HEK293 (cell line): Measurements from ENCODE around the gene ERGIC1.

Source experiments
- CTCF ChIA-PET: fragments of 350-600 bp; formaldehyde crosslinking; extraction: SDS; loops from one replicate; lab custom pipeline; 2021; ENCODE audit warnings: antibody characterized with exemption; lab: Yijun Ruan, JAX
- POLR2A ChIA-PET: fragments of 300-600 bp; formaldehyde crosslinking; extraction: SDS; loops from one replicate; lab custom pipeline; 2020; ENCODE audit warnings: antibody characterized with exemption, inconsistent platforms; lab: Yijun Ruan, JAX
- H3K27ac ChIP-seq: fragments of 200-500 bp; sonication (Bioruptor generic); 2 replicates; pipeline ENCODE4 v1.5.1; 2014; ENCODE audit warnings: low read depth, low read length, control low read depth, inconsistent platforms; ENCODE audit errors: extremely low read depth
- H3K36me3 ChIP-seq, 2 experiments: fragments of 200-500 bp in 1 of 2; sonication (Bioruptor generic) in 1 of 2; 1 replicate in 1 of 2; 2 replicates in 1 of 2; pipeline ENCODE4 v1.5.1; 2014 to 2017; ENCODE audit warnings: inconsistent platforms in 2 of 2, low read length in 2 of 2; ENCODE audit not compliant: control insufficient read depth in 2 of 2, insufficient read depth in 1 of 2
- H3K4me1 ChIP-seq: fragments of 200-500 bp; sonication (Bioruptor generic); 2 replicates; pipeline ENCODE4 v1.5.1; 2014; ENCODE audit warnings: mild to moderate bottlenecking, low read length, inconsistent platforms; ENCODE audit not compliant: control insufficient read depth, insufficient read depth
- H3K4me3 ChIP-seq: 2 replicates; pipeline ENCODE4 v1.5.1; 2011; ENCODE audit warnings: low read depth, mild to moderate bottlenecking, control low read depth, low read length, moderate library complexity
- H3K9me3 ChIP-seq: fragments of 200-500 bp; sonication (Bioruptor generic); 2 replicates; pipeline ENCODE4 v1.5.1; 2014; ENCODE audit warnings: low read depth, low read length, inconsistent platforms; ENCODE audit not compliant: control insufficient read depth, insufficient read depth
- EGR2 ChIP-seq: fragments of 450-650 bp; formaldehyde crosslinking; IDR thresholded peaks from 2 replicates; pipeline ENCODE4 v1.5.1; 2016; ENCODE audit warnings: low read depth, missing biosample characterization, missing genetic modification characterization
- HOXC10 ChIP-seq: sonication (generic); formaldehyde crosslinking; IDR thresholded peaks from 2 replicates; pipeline ENCODE4 v1.8.1; 2023; ENCODE audit warnings: mild to moderate bottlenecking, missing genetic modification reagents
- KLF1 ChIP-seq: fragments of 450-650 bp; formaldehyde crosslinking; IDR thresholded peaks from 2 replicates; pipeline ENCODE4 v1.5.1; 2016; ENCODE audit warnings: missing biosample characterization, missing genetic modification characterization
- TCF7L2 ChIP-seq: IDR thresholded peaks from 2 replicates; pipeline ENCODE4 v1.6.1; 2011; ENCODE audit warnings: low read depth, mild to moderate bottlenecking, inconsistent platforms, low read length, moderate library complexity, borderline replicate concordance
- ZBTB48 ChIP-seq: fragments of 450-650 bp; formaldehyde crosslinking; IDR thresholded peaks from 2 replicates; pipeline ENCODE4 v1.5.1; 2016; ENCODE audit warnings: missing biosample characterization, missing genetic modification characterization
- ZFHX2 ChIP-seq: fragments of 450-650 bp; formaldehyde crosslinking; conservative IDR thresholded peaks from 2 replicates; pipeline ENCODE4 v1.5.1; 2016; ENCODE audit warnings: missing biosample characterization, missing genetic modification characterization
- ZIC2 ChIP-seq: fragments of 450-650 bp; formaldehyde crosslinking; IDR thresholded peaks from 2 replicates; pipeline ENCODE4 v1.5.1; 2016; ENCODE audit warnings: missing biosample characterization, missing genetic modification characterization
- ZNF10 ChIP-seq: fragments of 450-650 bp; formaldehyde crosslinking; IDR thresholded peaks from 2 replicates; pipeline ENCODE4 v1.5.1; 2017; ENCODE audit warnings: missing biosample characterization, missing genetic modification characterization
- ZNF121 ChIP-seq: fragments of 450-650 bp; formaldehyde crosslinking; IDR thresholded peaks from 2 replicates; pipeline ENCODE4 v1.5.1; 2016; ENCODE audit warnings: missing biosample characterization, missing genetic modification characterization
- ZNF146 ChIP-seq: fragments of 450-650 bp; formaldehyde crosslinking; IDR thresholded peaks from 2 replicates; pipeline ENCODE4 v1.5.1; 2016; ENCODE audit warnings: missing biosample characterization, missing genetic modification characterization
- ZNF221 ChIP-seq: fragments of 450-650 bp; formaldehyde crosslinking; IDR thresholded peaks from 2 replicates; pipeline ENCODE4 v1.5.1; 2017; ENCODE audit warnings: missing biosample characterization, missing genetic modification characterization, borderline replicate concordance
- ZNF350 ChIP-seq: fragments of 450-650 bp; formaldehyde crosslinking; IDR thresholded peaks from 2 replicates; pipeline ENCODE4 v1.5.0; 2017; ENCODE audit warnings: missing biosample characterization, mild to moderate bottlenecking, missing genetic modification characterization
- ZNF548 ChIP-seq: fragments of 450-650 bp; formaldehyde crosslinking; IDR thresholded peaks from 2 replicates; pipeline ENCODE4 v1.5.1; 2016; ENCODE audit warnings: missing biosample characterization, missing genetic modification characterization
- TF ChIP-seq, protein P1 (sequence below): fragments of 450-650 bp; formaldehyde crosslinking; IDR thresholded peaks from 2 replicates; pipeline ENCODE4 v1.5.1; 2016; ENCODE audit warnings: missing biosample characterization, missing genetic modification characterization, low read depth
- TF ChIP-seq, protein P2 (sequence below): fragments of 450-650 bp; formaldehyde crosslinking; IDR thresholded peaks from 2 replicates; pipeline ENCODE4 v1.5.1; 2017; ENCODE audit warnings: missing biosample characterization, mild to moderate bottlenecking, missing genetic modification characterization, moderate library complexity
- TF ChIP-seq, protein P3 (sequence below): fragments of 450-650 bp; formaldehyde crosslinking; IDR thresholded peaks from 2 replicates; pipeline ENCODE4 v1.5.1; 2016; ENCODE audit warnings: missing biosample characterization, missing genetic modification characterization
- TF ChIP-seq, protein P4 (sequence below): fragments of 450-650 bp; formaldehyde crosslinking; IDR thresholded peaks from 2 replicates; pipeline ENCODE4 v1.5.1; 2016; ENCODE audit warnings: missing biosample characterization, missing genetic modification characterization

ERGIC1 gene

DNA sequence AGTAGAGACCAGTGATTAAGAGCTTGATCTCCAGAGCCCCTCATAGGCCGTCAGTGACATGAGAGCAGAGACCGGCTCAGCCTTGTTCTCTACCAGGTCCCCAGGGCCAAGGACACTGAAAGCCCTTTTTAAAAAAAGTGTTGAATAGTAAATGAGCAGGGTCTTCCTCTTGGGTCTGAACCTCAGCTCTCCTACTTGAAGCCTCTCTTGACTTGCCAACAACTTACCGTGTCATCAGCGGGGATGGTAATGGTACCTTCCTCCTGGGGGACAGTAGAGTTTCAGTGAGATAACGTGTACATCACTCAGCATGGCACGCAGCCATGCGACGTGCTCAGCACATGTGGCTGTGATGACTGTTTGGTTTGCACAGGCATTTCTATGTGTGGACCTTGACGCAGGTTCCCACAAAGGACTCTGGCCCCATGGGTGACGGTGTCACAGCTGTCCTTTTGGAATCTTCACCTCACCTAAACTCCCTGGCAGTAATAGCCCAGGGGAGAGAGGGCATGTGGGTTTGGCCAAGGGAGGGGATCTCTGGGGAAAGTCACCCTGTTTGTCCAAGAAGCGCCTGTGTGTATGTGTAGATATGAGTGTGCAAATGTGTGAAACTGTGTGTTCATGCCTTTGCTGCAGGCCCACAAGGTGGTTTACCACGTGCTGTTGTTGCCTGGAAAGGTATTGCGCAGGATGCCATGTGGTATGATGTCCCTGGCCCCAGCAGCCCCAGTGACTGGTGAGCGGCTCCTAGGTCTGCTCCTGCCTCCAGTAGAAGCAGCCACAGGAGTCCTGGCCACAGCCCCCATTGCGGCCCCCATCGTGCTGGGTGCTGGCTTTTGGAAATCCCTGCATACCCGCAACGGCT lies 18.7 kb downstream of the ERGIC1 start (continued):
- TF ChIP-seq, protein P1, sequence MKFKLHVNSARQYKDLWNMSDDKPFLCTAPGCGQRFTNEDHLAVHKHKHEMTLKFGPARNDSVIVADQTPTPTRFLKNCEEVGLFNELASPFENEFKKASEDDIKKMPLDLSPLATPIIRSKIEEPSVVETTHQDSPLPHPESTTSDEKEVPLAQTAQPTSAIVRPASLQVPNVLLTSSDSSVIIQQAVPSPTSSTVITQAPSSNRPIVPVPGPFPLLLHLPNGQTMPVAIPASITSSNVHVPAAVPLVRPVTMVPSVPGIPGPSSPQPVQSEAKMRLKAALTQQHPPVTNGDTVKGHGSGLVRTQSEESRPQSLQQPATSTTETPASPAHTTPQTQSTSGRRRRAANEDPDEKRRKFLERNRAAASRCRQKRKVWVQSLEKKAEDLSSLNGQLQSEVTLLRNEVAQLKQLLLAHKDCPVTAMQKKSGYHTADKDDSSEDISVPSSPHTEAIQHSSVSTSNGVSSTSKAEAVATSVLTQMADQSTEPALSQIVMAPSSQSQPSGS (tag by site-specific recombination), result no peak
- TF ChIP-seq, protein P2, sequence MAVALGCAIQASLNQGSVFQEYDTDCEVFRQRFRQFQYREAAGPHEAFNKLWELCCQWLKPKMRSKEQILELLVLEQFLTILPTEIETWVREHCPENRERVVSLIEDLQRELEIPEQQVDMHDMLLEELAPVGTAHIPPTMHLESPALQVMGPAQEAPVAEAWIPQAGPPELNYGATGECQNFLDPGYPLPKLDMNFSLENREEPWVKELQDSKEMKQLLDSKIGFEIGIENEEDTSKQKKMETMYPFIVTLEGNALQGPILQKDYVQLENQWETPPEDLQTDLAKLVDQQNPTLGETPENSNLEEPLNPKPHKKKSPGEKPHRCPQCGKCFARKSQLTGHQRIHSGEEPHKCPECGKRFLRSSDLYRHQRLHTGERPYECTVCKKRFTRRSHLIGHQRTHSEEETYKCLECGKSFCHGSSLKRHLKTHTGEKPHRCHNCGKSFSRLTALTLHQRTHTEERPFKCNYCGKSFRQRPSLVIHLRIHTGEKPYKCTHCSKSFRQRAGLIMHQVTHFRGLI (tag by site-specific recombination), result no peak

DNA sequence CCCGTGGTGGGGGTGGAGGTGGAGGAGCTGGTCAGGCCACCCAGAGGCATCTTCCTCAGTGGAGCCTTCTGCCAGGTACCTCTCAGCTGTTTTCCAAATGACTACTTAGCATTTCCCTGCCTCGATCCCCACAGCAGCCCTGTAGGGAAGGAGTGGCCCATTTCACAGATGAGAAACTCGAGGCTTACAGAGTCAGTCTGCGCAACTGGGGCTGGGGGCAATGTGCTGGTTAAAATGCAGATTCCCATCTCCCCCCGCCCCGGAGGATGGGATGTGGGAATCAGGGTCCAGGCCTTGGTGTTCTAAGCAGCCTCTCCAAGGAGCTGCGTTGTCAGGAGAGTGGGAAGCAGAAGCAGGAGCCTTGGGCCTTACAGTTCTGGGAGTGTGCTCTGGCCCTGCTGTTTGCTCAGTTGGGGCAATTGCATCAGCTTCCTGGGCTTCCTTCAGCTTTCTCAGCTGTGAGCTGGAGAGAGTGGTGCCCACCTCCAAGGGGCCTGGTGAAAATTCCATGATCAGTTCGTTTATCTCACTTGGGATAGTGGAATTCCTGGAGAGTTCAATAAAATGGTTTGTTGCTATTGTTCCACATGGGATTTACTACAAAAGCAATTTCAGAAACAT lies 19.4 kb downstream of the ERGIC1 start:
- POLR2A ChIA-PET, result no interaction called here
- Histone ChIP-seq H3K27ac (no peak overlapping the region), H3K9me3 (no peaks in the 10 kb centered on the region), H3K36me3 (no peaks in the 10 kb centered on the region), H3K4me1 (no peaks in the 10 kb centered on the region), H3K4me3 (no peak overlapping the region)
- TF ChIP-seq ZIC2 (tag by site-specific recombination) (0 out of 2 replicates have a peak, but pooled peaks have one; percentile 30), ZNF221 (no peak), ZBTB48 (tag by site-specific recombination) (peak; percentile 82)
- CTCF ChIA-PET, result interaction anchor here (1.1 kb wide), 1 partner anchor 17 kb away, joined by 3 read pairs; no protein-coding TSS in a partner anchor

DNA sequence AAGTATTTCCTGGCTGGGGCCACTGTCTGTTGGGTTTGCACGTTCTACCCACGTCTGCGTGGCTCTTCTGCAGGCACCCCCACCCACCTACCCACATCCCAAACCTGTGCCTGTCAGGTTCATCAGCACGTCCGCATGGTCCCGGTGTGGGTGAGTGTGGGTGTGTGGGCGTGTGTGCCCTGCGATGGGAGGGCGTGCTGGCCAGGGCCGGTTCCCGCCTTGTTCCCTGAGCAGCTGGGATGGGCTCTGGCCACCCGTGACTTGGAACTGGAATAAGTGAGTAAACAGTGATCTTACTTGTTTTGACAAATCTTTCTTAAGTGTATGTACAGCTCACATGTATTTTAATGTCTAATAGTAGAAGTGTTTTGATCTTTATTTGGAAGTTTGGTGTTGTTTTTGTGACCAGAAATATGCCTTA lies 20.4 kb downstream of the ERGIC1 start:
- POLR2A ChIA-PET, result no interaction called here
- no peaks in the 10 kb centered on the region for H3K36me3 ChIP-seq
- H3K4me1 ChIP-seq, result no peaks in the 10 kb centered on the region
- TF ChIP-seq, protein P3, sequence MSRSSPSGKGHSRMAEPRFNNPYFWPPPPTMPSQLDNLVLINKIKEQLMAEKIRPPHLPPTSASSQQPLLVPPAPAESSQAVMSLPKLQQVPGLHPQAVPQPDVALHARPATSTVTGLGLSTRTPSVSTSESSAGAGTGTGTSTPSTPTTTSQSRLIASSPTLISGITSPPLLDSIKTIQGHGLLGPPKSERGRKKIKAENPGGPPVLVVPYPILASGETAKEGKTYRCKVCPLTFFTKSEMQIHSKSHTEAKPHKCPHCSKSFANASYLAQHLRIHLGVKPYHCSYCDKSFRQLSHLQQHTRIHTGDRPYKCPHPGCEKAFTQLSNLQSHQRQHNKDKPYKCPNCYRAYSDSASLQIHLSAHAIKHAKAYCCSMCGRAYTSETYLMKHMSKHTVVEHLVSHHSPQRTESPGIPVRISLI (tag by site-specific recombination), result no peak
- TF ChIP-seq ZNF146 (tag by site-specific recombination), result no peak
- peak; percentile 91 for TF ChIP-seq EGR2
- no peak for TF ChIP-seq TCF7L2
- TF ChIP-seq ZNF548 (tag by site-specific recombination), result no peak
- TF ChIP-seq ZNF350 (tag by site-specific recombination), result no peak
- TF ChIP-seq ZFHX2 (tag by site-specific recombination), result peak; percentile 88
- TF ChIP-seq, protein P4, sequence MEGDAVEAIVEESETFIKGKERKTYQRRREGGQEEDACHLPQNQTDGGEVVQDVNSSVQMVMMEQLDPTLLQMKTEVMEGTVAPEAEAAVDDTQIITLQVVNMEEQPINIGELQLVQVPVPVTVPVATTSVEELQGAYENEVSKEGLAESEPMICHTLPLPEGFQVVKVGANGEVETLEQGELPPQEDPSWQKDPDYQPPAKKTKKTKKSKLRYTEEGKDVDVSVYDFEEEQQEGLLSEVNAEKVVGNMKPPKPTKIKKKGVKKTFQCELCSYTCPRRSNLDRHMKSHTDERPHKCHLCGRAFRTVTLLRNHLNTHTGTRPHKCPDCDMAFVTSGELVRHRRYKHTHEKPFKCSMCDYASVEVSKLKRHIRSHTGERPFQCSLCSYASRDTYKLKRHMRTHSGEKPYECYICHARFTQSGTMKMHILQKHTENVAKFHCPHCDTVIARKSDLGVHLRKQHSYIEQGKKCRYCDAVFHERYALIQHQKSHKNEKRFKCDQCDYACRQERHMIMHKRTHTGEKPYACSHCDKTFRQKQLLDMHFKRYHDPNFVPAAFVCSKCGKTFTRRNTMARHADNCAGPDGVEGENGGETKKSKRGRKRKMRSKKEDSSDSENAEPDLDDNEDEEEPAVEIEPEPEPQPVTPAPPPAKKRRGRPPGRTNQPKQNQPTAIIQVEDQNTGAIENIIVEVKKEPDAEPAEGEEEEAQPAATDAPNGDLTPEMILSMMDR (tag by site-specific recombination), result no peak
- no peak for TF ChIP-seq ZNF121 (tag by site-specific recombination)
- TF ChIP-seq KLF1, result 0 out of 2 replicates have a peak, but pooled peaks have one; percentile 20
- TF ChIP-seq HOXC10 (CRISPR knock-in tag), result no peak
- TF ChIP-seq, protein P2 (tag by site-specific recombination), result no peak
- no peak for TF ChIP-seq ZNF10 (tag by site-specific recombination)
- TF ChIP-seq, all 188 proteins: peak for 3
- H3K9me3 ChIP-seq, result no peaks in the 10 kb centered on the region
- no peak overlapping the region for H3K27ac ChIP-seq
- CTCF ChIA-PET, result no interaction called here
- no peak overlapping the region for H3K4me3 ChIP-seq
